Lower leg skin (tissue), 4 donors: ENCODE measurements around the gene KCTD12. TPM values are rescaled to one million over a fixed set of nuclear protein-coding genes. Genes with fewer than 3 reads are reported as not detected.
A peak's percentile ranks its signal among the peaks of the same experiment; 100 is the strongest.
"Not testable (repeated sequence)": the region's sequence is repeated elsewhere in the genome, so short reads cannot be mapped to it uniquely, and the experiment has no call there.

Experiments used
- DNase-seq, 2 donors: peaks; one replicate each; pipeline ENCODE4 v3.0.0-alpha.2; 2019; ENCODE audit warnings: low spot score in 2 of 2
- H3K4me3 ChIP-seq: fragments of 200-600 bp; sonication (generic); 2 replicates; pipeline ENCODE4 v1.5.1; 2017; ENCODE audit warnings: mild to moderate bottlenecking, low read depth; ENCODE audit not compliant: poor library complexity, severe bottlenecking
- POLR2A ChIP-seq, 2 donors: fragments of 450-650 bp; IDR thresholded peaks; one replicate each; pipeline ENCODE4 v1.6.1; 2016 to 2017; ENCODE audit warnings: antibody characterized with exemption in 2 of 2, mild to moderate bottlenecking in 1 of 2, moderate library complexity in 1 of 2
- WGBS, 2 donors: methylation state at CpG; one replicate each; pipeline ENCODE4 v1.1.5; 2018; 5-methylcytosine and 5-hydroxymethylcytosine counted together
- intact Hi-C: fragments of 100-400 bp; cut with DNase I; formaldehyde crosslinking; loops from one replicate; pipeline ENCODE4 v1.15.0; 2023; ENCODE audit warnings: low total_unique reads
- total RNA-seq, 4 donors: library from RNA; depleted of rRNA; stranded (reverse); fragments of >200 nt; gene quantifications; one replicate each; pipeline ENCODE4 v1.1.0, GENCODE V29; 2016
- TF ChIP-seq, protein P1 (sequence below), 3 donors: fragments of 450-650 bp; IDR thresholded peaks; one replicate each; pipeline ENCODE4 v1.5.1; 2016; ENCODE audit warnings: antibody characterized with exemption in 3 of 3, mild to moderate bottlenecking in 3 of 3, moderate library complexity in 2 of 3

KCTD12 gene
- total RNA-seq, 4 donors from 2014 or later: 16.6 to 60.0 (median 34.5) TPM

DNA sequence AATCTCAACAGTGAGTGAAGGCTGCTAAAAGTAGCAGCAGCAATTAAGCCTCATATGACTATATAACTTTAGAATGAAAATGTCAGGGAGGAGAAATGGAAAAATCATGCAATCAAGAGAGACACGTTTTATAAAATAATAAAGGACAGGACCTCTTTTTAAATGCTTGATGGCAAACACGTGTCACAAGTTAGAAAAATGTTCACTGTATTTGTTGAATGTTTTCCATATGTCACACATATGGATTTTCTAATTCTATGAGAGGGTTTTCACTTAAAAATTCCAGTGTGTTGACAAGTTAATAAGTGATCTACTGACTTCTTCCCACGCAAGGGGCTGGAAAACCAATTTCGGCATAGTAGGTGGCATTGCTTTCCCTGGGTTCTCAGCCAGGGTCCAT, 27.7 kb upstream of the KCTD12 start:
- no peak for DNase-seq
- H3K4me3 ChIP-seq: no peak overlapping the region
- intact Hi-C loops: loop anchor here (10.0 kb wide), 1 partner anchor 1039 kb away; no protein-coding TSS in a partner anchor
- 71 to 76% methylated on average over 4 of the region's 4 CpGs for WGBS, 2 donors
- TF ChIP-seq, protein P1, sequence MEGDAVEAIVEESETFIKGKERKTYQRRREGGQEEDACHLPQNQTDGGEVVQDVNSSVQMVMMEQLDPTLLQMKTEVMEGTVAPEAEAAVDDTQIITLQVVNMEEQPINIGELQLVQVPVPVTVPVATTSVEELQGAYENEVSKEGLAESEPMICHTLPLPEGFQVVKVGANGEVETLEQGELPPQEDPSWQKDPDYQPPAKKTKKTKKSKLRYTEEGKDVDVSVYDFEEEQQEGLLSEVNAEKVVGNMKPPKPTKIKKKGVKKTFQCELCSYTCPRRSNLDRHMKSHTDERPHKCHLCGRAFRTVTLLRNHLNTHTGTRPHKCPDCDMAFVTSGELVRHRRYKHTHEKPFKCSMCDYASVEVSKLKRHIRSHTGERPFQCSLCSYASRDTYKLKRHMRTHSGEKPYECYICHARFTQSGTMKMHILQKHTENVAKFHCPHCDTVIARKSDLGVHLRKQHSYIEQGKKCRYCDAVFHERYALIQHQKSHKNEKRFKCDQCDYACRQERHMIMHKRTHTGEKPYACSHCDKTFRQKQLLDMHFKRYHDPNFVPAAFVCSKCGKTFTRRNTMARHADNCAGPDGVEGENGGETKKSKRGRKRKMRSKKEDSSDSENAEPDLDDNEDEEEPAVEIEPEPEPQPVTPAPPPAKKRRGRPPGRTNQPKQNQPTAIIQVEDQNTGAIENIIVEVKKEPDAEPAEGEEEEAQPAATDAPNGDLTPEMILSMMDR (IDR thresholded peaks at IDR 0.05): no peak
- TF ChIP-seq POLR2A (IDR thresholded peaks at IDR 0.05): no peak

DNA sequence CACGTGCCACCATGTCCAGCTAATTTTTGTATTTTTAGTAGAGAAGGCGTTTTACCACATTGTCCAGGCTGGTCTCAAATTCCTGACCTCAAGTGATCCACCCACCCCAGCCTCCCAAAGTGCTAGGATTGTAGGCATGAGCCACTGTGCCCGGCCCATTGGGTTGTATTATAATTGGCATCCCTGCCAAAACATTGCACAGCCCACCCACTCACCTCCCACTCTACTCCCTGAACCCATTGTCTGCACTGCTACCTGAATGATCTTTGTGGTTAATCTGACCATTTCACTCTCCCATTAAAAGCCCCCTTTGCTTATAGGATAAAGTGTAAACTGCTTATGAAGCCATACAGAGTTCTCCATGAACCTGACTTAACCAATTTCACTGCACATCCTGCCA, 26.3 kb upstream of the KCTD12 start:
- DNase-seq: no peak
- intact Hi-C loops: loop anchor here (10.0 kb wide), 1 partner anchor 1038 kb away; no protein-coding TSS in a partner anchor
- no peak overlapping the region for H3K4me3 ChIP-seq
- WGBS, 2 donors: 88 to 98% methylated on average over 3 of the region's 3 CpGs
- TF ChIP-seq, protein P1 (IDR thresholded peaks at IDR 0.05): no peak
- no peak for TF ChIP-seq POLR2A (IDR thresholded peaks at IDR 0.05)

DNA sequence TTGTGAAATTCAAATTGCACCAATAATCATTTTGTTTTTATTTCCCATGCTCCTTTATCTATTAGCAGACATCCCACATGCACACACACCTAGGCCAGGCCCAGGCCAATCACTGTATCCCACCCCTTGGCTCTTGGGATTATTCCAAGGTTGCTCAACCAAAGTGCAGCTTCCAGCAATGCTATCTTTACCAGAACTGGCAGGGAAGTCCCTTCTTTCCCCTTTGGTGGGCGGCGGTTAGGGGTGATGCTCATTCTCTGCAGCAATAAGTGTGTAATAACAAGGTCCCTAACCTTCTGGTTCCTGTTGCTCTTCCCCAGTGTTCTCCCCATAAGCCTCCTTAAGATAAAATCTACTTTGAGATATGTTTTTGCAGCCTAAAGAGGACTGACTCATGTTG, 18.3 kb upstream of the KCTD12 start:
- 28 to 48% methylated on average over 2 of the region's 2 CpGs for WGBS, 2 donors
- TF ChIP-seq, protein P1 (IDR thresholded peaks at IDR 0.05): no peak
- no peak for TF ChIP-seq POLR2A (IDR thresholded peaks at IDR 0.05)
- DNase-seq: no peak
- no peak overlapping the region for H3K4me3 ChIP-seq
- intact Hi-C loops: no loop called here

DNA sequence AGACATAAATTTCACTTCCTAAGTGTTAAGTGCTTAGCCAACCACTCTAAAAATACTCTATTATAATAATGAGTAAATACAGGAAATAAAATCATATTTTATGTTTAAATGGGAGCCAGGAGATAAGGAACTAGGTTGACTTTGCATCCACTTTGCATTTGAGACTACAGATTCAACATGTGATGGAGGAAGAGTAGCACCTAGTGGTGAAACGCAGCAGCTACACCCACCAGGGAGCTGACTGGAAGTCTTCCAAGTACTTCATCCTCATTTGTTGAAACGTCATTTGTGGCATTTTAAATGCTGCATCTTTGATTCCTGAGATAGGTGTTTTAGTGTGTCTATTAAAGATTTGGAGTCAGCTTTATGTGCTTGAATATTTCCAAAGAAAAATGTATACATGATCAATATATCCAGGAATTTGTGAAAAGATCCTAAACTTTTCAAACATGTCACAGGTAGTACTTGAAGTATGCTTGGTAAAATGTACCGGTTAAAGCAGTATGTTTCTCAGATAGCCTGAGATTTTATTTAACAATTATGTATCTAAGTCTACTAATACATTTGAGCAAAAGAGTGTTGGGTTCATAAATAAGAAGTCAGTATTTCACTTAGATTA, 17.4 kb upstream of the KCTD12 start:
- intact Hi-C loops: no loop called here
- DNase-seq: peak; percentile 68 to 90
- no peak overlapping the region for H3K4me3 ChIP-seq
- no peak for TF ChIP-seq POLR2A (IDR thresholded peaks at IDR 0.05)
- TF ChIP-seq, protein P1 (IDR thresholded peaks at IDR 0.05): peak in 1 of 3 donors; percentile 91
- 23 to 24% methylated on average over 3 of the region's 3 CpGs for WGBS, 2 donors

DNA sequence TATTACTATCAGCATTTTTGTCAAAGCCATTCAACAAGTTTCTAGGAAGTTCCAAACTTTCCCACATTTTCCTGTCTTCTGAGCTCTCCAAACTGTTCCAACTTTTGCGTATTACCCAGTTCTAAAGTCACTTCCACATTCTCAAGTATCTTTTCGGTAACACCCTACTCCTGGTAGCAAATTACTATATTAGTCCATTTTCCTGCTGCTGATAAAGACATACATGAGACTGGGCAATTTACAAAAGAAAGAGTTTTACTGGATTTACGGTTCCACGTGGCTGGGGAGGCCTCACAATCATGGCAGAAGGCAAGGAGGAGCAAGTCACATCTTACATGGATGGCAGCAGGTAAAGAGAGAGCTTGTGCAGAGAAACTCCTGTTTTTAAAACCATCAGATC, 12.9 kb upstream of the KCTD12 start:
- WGBS, 2 donors: 97 to 99% methylated on average over 4 of the region's 4 CpGs
- intact Hi-C loops, H3K4me3 ChIP-seq, DNase-seq: not testable (repeated sequence)

DNA sequence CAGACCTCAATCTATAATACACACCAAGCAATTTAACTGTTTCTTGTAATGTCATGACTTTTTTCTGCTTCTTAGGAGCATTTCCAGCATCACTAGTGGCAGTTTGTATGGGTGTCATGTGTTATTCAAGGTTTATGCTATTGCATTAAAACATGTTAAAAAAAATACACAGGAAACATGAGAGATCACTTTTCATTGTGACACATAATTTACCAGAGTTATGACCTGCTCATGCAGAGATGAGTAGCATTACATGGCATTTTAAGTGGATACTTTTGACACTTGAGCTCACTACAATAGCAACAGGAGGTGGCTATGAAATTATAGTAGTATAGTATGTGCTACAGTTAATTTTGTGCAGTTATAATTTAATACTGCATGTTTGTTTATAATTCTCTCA, 11.0 kb upstream of the KCTD12 start:
- intact Hi-C loops, DNase-seq, H3K4me3 ChIP-seq: not testable (repeated sequence)
